OCI-LY3 (cell line): Measurements from ENCODE around the gene C11orf68.

Source experiments
- H2AFZ ChIP-seq: fragments of 200-600, 300-600 bp; shearing (Covaris generic); 2 replicates; pipeline ENCODE4 v1.6.0; 2014; ENCODE audit warnings: antibody characterized with exemption, low read depth, low read length
- H3K27ac ChIP-seq: fragments of 200-600, 300-600 bp; sonication (generic); 2 replicates; pipeline ENCODE4 v1.5.1; 2014; ENCODE audit warnings: mild to moderate bottlenecking, low read length, moderate library complexity, mixed read lengths
- H3K27me3 ChIP-seq: fragments of 200-600, 300-600 bp; sonication (generic); 2 replicates; pipeline ENCODE4 v1.6.1; 2014; ENCODE audit warnings: low read depth, low read length, mixed read lengths
- H3K36me3 ChIP-seq: fragments of 200-600, 300-600 bp; sonication (generic); replicated peaks from 2 replicates; pipeline ENCODE3; 2014; ENCODE audit warnings: low read depth, low read length, mixed read lengths
- H3K4me1 ChIP-seq: fragments of 300-600, 200-600 bp; sonication (generic); 2 replicates; pipeline ENCODE4 v1.6.1; 2014; ENCODE audit warnings: low read length, mixed read lengths
- H3K4me2 ChIP-seq: fragments of 200-600, 300-600 bp; sonication (generic); 2 replicates; pipeline ENCODE4 v1.6.1; 2014; ENCODE audit warnings: low read length, mixed read lengths
- H3K4me3 ChIP-seq: fragments of 300-600, 200-600 bp; sonication (generic); 2 replicates; pipeline ENCODE4 v1.5.1; 2014; ENCODE audit warnings: antibody characterized with exemption, mild to moderate bottlenecking, low read length, moderate library complexity
- H3K79me2 ChIP-seq: fragments of 300-600, 200-600 bp; shearing (Covaris generic); 2 replicates; pipeline ENCODE4 v1.6.1; 2014; ENCODE audit warnings: mild to moderate bottlenecking, low read length, mixed read lengths
- H3K9ac ChIP-seq: fragments of 300-600, 200-600 bp; shearing (Covaris generic); 2 replicates; pipeline ENCODE4 v1.6.0; 2014; ENCODE audit warnings: mild to moderate bottlenecking, low read length, moderate library complexity
- H3K9me3 ChIP-seq: fragments of 200-600, 300-600 bp; shearing (Covaris generic); 2 replicates; pipeline ENCODE4 v1.6.1; 2014; ENCODE audit warnings: low read length, mixed read lengths; ENCODE audit not compliant: insufficient read depth
- H4K20me1 ChIP-seq: fragments of 200-600, 300-600 bp; sonication (generic); 2 replicates; pipeline ENCODE4 v1.6.1; 2016; ENCODE audit warnings: low read length, mixed read lengths; ENCODE audit not compliant: insufficient read depth
- CTCF ChIP-seq: fragments of 200-600, 300-600 bp; sonication (generic); IDR thresholded peaks from 2 replicates; pipeline ENCODE4 v1.5.1; 2014; ENCODE audit warnings: antibody characterized with exemption, low read length, low read depth
- EZH2phosphoT487 ChIP-seq: fragments of 200-600 bp; shearing (Covaris generic); IDR thresholded peaks from 2 replicates; pipeline ENCODE4 v1.6.1; 2018; ENCODE audit warnings: antibody characterized with exemption, mixed run types, low read depth

Gene C11orf68

GRCh38 chr11:65887723-65888162 is 31.1 kb downstream of the C11orf68 start:
- Histone ChIP-seq H3K27me3 (no peaks in the 10 kb centered on the region), H3K9ac (peak overlapping the region; percentile 87), H3K27ac (peak overlapping the region; percentile 55), H3K4me2 (peak overlapping the region; percentile 95), H3K4me3 (peak overlapping the region; percentile 92), H3K36me3 (peaks cover 33% of the 10 kb centered on the region), H3K79me2 (peaks cover 33% of the 10 kb centered on the region), H3K9me3 (no peaks in the 10 kb centered on the region), H2AFZ (peak overlapping the region; percentile 85), H4K20me1 (peaks cover 12% of the 10 kb centered on the region; the same call in 1 of the 2 replicates), H3K4me1 (peaks cover 28% of the 10 kb centered on the region)
- TF ChIP-seq EZH2phosphoT487 (no peak), CTCF (no peak)

GRCh38 chr11:65886826-65887722 is 31.8 kb downstream of the C11orf68 start:
- H3K4me1 ChIP-seq: peaks cover 22% of the 10 kb centered on the region
- H3K27me3 ChIP-seq: no peaks in the 10 kb centered on the region
- H4K20me1 ChIP-seq: peaks cover 5% of the 10 kb centered on the region; the same call in 1 of the 2 replicates
- H2AFZ ChIP-seq: no peak overlapping the region
- H3K4me3 ChIP-seq: peak overlapping the region; percentile 92
- no peak overlapping the region for H3K27ac ChIP-seq
- peak overlapping the region; percentile 95 for H3K4me2 ChIP-seq
- H3K36me3 ChIP-seq: peaks cover 39% of the 10 kb centered on the region
- peaks cover 26% of the 10 kb centered on the region for H3K79me2 ChIP-seq
- TF ChIP-seq CTCF (no peak), EZH2phosphoT487 (no peak)
- no peaks in the 10 kb centered on the region for H3K9me3 ChIP-seq
- H3K9ac ChIP-seq: peak overlapping the region; percentile 87

- H2AFZ ChIP-seq: no peak overlapping the region
- TF ChIP-seq CTCF (no peak), EZH2phosphoT487 (no peak)
- H3K36me3 ChIP-seq: peaks cover 43% of the 10 kb centered on the region
- no peak overlapping the region for H3K4me3 ChIP-seq
- no peak overlapping the region for H3K9ac ChIP-seq
- H3K27ac ChIP-seq: no peak overlapping the region
- no peak overlapping the region for H3K4me2 ChIP-seq
- H3K4me1 ChIP-seq: peaks cover 22% of the 10 kb centered on the region
- peaks cover 15% of the 10 kb centered on the region for H3K79me2 ChIP-seq
- no peaks in the 10 kb centered on the region for H4K20me1 ChIP-seq
- H3K27me3 ChIP-seq: no peaks in the 10 kb centered on the region
- no peaks in the 10 kb centered on the region for H3K9me3 ChIP-seq
Observed at GRCh38 chr11:65885808-65886536, 32.9 kb downstream of the C11orf68 start.

- Histone ChIP-seq H2AFZ (no peak overlapping the region), H3K9ac (no peak overlapping the region), H3K4me2 (no peak overlapping the region), H4K20me1 (no peaks in the 10 kb centered on the region), H3K79me2 (peaks cover 10% of the 10 kb centered on the region), H3K27me3 (no peaks in the 10 kb centered on the region), H3K27ac (no peak overlapping the region), H3K36me3 (peaks cover 43% of the 10 kb centered on the region), H3K9me3 (no peaks in the 10 kb centered on the region), H3K4me3 (no peak overlapping the region), H3K4me1 (peaks cover 22% of the 10 kb centered on the region)
- TF ChIP-seq CTCF (no peak), EZH2phosphoT487 (no peak)
Observed at GRCh38 chr11:65885231-65885630, 33.6 kb downstream of the C11orf68 start.
